ENCODE results near the gene FXN.
"Not testable (repeated sequence)": the region's sequence is repeated elsewhere in the genome, so short reads cannot be mapped to it uniquely, and the experiment has no call there.

The FXN gene

GRCh38 chr9:69035438-69036308 is at the start of gene FXN:
Gene FXN (plus strand): TSS chr9:69035752. CDS start chr9:69035783, 31 bp downstream.
- DNase-seq, result peak in 52 of 56 donors; percentile 7 to 87 (median 74)

- not testable (repeated sequence) for DNase-seq
These were observed 48.6 kb upstream of the FXN start for GRCh38 chr9:68986949-68987348.

GRCh38 chr9:68991457-68991856 is 44.1 kb upstream of the FXN start:
- peak in 1 of 56 donors; percentile 13 for DNase-seq

GRCh38 chr9:68995776-68996175 is 39.8 kb upstream of the FXN start:
- no peak for DNase-seq

- DNase-seq, result peak in 1 of 56 donors; percentile 18
These were observed 39.1 kb upstream of the FXN start for GRCh38 chr9:68996462-68996861.

- DNase-seq, result no peak
These were observed 37.9 kb upstream of the FXN start for GRCh38 chr9:68997666-68998065.

- no peak for DNase-seq
These were observed 37.2 kb upstream of the FXN start for GRCh38 chr9:68998385-68998784.

- DNase-seq, result no peak
These were observed 36.7 kb upstream of the FXN start for GRCh38 chr9:68998812-68999211.

GRCh38 chr9:68999393-69000105 is 36.0 kb upstream of the FXN start:
- peak in 48 of 56 donors; percentile 5 to 84 (median 36) for DNase-seq

- DNase-seq, result no peak
These were observed 33.6 kb upstream of the FXN start for GRCh38 chr9:69001921-69002320.

- DNase-seq, result no peak
These were observed 32.5 kb upstream of the FXN start for GRCh38 chr9:69003051-69003450.

- no peak for DNase-seq
These were observed 30.7 kb upstream of the FXN start for GRCh38 chr9:69004836-69005235.

- no peak for DNase-seq
These were observed 25.8 kb upstream of the FXN start for GRCh38 chr9:69009708-69010107.

GRCh38 chr9:69012696-69013381 is 22.7 kb upstream of the FXN start:
- peak in 2 of 56 donors; percentile 9 to 17 for DNase-seq

- DNase-seq, result no peak
These were observed 22.2 kb upstream of the FXN start for GRCh38 chr9:69013382-69013727.

- no peak for DNase-seq
These were observed 21.5 kb upstream of the FXN start, which contains the start of gene PRKACG for GRCh38 chr9:69014013-69014412. Gene PRKACG (minus strand): TSS chr9:69014113. CDS start chr9:69014092, 21 bp downstream.

GRCh38 chr9:69016191-69017096 is 19.1 kb upstream of the FXN start:
- DNase-seq, result no peak

GRCh38 chr9:69018737-69019136 is 16.8 kb upstream of the FXN start:
- DNase-seq, result no peak

GRCh38 chr9:69019808-69020207 is 15.7 kb upstream of the FXN start:
- no peak for DNase-seq

- DNase-seq, result no peak
These were observed 15.0 kb upstream of the FXN start for GRCh38 chr9:69020301-69021145.

Data from nucleus accumbens (tissue), 56 donors.